Mesothelial cell of epicardium (in vitro differentiated cells): ENCODE data around the gene EPHA1. TPM values are rescaled to one million over a fixed set of nuclear protein-coding genes. Genes with fewer than 3 reads are reported as not detected.

ENCODE experiments used
- DNase-seq, 2 experiments: peaks; one replicate each; pipeline ENCODE4 v3.0.0; 2021; ENCODE audit warnings: low spot score in 2 of 2; ENCODE audit not compliant: unreplicated experiment in 2 of 2
- H3K27ac Mint-ChIP-seq: 2 replicates; pipeline ENCODE4 v1.8.0; 2021; ENCODE audit warnings: mixed read lengths
- H3K27me3 Mint-ChIP-seq: 2 replicates; pipeline ENCODE4 v1.8.0; 2021; ENCODE audit warnings: low read depth, mixed read lengths
- H3K36me3 Mint-ChIP-seq: 2 replicates; pipeline ENCODE4 v1.8.0; 2021; ENCODE audit warnings: mixed read lengths
- H3K4me1 Mint-ChIP-seq: 2 replicates; pipeline ENCODE4 v1.8.0; 2021; ENCODE audit warnings: mixed read lengths
- H3K4me3 Mint-ChIP-seq: 2 replicates; pipeline ENCODE4 v1.8.0; 2021; ENCODE audit warnings: mild to moderate bottlenecking, moderate library complexity, mixed read lengths
- H3K9me3 Mint-ChIP-seq: 2 replicates; pipeline ENCODE4 v1.8.0; 2021; ENCODE audit warnings: mixed read lengths
- total RNA-seq: library from RNA; stranded (reverse); gene quantifications from 3 replicates; pipeline ENCODE4 v1.2.1, GENCODE V29; 2021
- TF ChIP-seq, protein P1 (sequence below): fragments of 200-600 bp; sonication (generic); IDR thresholded peaks from one replicate; pipeline ENCODE4 v1.5.0; 2021; ENCODE audit warnings: antibody characterized with exemption; ENCODE audit not compliant: unreplicated experiment

EPHA1 gene
- total RNA-seq, 1 donor from 2014 or later, result 23.2 TPM

DNA sequence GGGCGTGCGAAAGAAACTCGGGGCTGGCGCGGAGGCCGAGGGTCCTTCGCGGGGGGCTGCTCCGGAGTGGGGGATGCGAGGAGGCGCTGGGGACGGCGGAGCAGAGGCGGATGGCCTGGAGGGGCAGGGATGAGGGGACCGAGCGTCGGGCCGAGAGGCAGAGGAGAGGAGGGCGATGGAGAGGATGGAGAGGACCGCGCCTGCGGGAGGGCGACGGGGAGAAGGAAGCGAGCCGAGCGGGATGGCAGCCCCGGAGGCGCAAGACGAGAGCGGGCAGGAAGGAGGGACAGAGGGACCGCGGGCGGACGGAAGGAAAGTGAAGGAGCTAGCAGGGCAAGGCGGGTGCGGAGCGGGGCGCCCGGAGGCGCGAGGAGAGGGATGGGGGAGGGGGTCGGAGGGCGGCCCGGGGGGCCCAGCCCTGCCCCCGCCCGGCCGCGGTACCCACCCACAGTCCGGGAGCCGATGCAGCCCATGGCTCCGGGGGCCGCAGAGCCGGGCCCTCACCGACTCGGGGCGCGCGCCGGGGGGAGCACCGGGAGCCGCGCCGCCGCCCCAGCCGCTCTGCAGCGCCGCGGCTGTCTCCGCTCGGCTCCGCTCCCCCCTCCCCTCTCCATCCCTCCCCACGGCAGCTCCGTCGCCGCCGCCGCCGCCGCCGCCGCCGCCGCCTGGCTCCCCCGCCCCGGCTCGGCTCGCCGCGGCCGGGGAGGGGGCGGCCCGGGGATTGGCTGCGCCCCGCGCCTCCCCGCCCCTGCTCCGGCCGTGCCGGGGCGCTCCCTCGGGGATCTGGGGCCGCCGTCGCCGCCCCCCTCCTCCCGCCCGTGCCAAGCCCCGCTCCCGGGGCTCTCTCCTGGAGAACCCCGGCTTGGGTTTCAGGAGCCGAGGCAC, 46.3 kb downstream of the EPHA1 start, which contains the start of gene FAM131B:
Gene FAM131B, minus strand, starts transcription at position 583 of the 885 bp plus-strand sequence. Its CDS starts 110 bp downstream, at position 473.
- Mint-ChIP-seq H3K36me3 (no peaks in the 10 kb centered on the region), H3K9me3 (no peaks in the 10 kb centered on the region), H3K4me1 (peaks cover 7% of the 10 kb centered on the region), H3K27ac (no peak within 1 kb of the TSS), H3K4me3 (peak within 1 kb of the TSS; percentile 78), H3K27me3 (peaks cover 79% of the 10 kb centered on the region)
- DNase-seq, result no peak
- TF ChIP-seq, protein P1, sequence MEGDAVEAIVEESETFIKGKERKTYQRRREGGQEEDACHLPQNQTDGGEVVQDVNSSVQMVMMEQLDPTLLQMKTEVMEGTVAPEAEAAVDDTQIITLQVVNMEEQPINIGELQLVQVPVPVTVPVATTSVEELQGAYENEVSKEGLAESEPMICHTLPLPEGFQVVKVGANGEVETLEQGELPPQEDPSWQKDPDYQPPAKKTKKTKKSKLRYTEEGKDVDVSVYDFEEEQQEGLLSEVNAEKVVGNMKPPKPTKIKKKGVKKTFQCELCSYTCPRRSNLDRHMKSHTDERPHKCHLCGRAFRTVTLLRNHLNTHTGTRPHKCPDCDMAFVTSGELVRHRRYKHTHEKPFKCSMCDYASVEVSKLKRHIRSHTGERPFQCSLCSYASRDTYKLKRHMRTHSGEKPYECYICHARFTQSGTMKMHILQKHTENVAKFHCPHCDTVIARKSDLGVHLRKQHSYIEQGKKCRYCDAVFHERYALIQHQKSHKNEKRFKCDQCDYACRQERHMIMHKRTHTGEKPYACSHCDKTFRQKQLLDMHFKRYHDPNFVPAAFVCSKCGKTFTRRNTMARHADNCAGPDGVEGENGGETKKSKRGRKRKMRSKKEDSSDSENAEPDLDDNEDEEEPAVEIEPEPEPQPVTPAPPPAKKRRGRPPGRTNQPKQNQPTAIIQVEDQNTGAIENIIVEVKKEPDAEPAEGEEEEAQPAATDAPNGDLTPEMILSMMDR, result no peak

DNA sequence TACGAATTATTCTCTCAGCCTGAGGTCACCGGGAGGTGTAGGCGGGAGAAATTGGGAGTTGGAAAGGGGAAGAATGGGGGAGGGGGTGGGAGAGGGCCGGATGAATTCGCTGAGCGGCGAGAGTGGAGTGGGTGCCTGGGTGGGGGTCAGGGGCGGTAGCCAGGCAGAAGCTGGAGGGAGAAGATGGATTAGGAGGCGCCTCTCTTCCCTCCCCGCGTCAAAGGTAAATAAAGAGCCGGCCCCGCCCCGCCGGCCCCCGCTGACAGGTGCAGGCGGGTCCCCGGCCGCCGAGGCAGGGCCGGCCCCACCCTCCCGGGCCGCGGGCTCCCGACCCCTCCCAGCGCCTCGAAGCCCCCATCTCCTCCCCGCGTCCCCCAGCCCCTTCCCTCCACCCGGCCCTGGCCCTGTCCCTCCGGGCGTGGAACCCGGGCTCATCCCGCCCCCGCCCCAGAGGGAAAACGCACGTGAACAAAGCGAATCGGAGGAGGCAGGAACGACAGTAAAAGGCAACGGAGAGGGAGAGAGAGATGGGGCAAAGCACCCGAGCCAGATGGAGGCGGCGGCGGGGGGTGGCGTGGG, 47.0 kb downstream of the EPHA1 start:
- no peaks in the 10 kb centered on the region for H3K36me3 Mint-ChIP-seq
- peaks cover 79% of the 10 kb centered on the region for H3K27me3 Mint-ChIP-seq
- no peak overlapping the region for H3K27ac Mint-ChIP-seq
- H3K4me3 Mint-ChIP-seq, result peak overlapping the region; percentile 78
- no peaks in the 10 kb centered on the region for H3K9me3 Mint-ChIP-seq
- H3K4me1 Mint-ChIP-seq, result peaks cover 7% of the 10 kb centered on the region
- TF ChIP-seq, protein P1, result no peak
- DNase-seq, result no peak

DNA sequence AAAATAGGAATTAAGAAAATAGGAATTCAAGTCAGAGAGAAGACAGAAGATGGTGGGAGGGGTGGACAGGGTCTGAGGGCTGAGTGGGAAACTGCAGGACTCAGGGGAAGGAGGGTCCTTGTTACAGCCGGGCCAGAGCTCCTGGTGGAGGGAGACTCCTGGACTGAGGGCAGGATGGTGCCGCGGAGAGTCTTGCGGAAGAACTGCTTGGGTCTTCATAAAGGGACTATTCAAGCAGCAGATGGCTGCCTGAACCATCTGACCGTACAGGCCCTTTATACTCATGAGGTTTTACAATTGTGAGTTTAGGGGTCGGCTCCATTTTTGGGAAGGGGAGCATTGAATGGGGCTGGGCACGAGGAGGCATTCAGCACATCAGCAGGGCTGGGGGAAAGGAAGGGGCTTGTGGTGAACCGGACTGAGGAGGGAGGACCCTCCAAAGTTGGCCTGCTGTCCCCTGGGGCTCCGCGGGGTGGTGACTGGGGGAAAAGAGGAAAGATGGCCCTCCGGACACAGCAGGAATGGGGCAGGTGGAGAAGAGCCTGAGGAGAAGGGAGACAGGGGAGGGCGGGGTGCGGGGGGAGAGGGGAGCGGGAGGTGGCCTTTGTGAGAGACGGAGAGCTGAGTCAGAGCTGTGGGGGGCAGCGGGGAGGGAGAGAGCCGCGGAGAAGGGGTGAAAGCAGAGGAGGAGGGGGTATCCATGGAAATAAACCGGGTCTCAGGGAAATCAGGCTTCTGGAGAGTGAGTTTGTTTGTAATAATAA, 47.7 kb downstream of the EPHA1 start:
- peaks cover 74% of the 10 kb centered on the region for H3K27me3 Mint-ChIP-seq
- H3K9me3 Mint-ChIP-seq, result no peaks in the 10 kb centered on the region
- peak overlapping the region; percentile 63 for H3K4me3 Mint-ChIP-seq
- no peak overlapping the region for H3K27ac Mint-ChIP-seq
- DNase-seq, result no peak
- peaks cover 7% of the 10 kb centered on the region for H3K4me1 Mint-ChIP-seq
- H3K36me3 Mint-ChIP-seq, result no peaks in the 10 kb centered on the region
- TF ChIP-seq, protein P1, result no peak

DNA sequence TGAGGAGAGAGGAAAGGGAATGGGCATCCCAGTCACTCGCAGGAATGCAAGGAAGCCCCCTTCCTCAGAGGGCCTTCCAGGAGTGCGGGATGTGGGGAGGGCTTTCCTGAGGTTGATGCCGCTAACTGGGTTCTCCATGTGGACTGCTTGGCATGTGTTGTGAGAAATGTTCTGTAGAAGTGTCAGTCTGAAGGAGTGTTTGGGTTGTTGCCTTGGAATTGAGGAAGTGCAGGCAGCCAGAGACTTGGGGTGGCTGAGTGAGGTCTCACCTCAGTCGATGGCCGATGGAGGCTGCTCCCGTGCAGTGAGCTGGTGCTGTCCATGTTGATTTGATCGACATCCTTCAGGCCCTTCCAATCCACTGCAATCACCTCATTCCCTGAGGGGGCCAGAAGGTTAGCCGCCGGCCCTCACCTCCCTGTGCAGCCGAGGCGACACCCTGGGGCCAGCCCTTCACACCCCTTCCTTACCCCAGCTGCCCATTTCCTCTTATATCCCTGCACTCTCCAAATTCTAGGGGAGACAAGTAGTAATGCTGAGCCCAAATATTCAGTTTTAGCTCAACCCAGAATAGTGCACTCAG, 48.8 kb downstream of the EPHA1 start:
- Mint-ChIP-seq H3K27me3 (peaks cover 66% of the 10 kb centered on the region), H3K9me3 (no peaks in the 10 kb centered on the region), H3K4me1 (peaks cover 7% of the 10 kb centered on the region), H3K36me3 (no peaks in the 10 kb centered on the region), H3K27ac (no peak overlapping the region), H3K4me3 (no peak overlapping the region)
- DNase-seq, result no peak
- TF ChIP-seq, protein P1, result no peak

DNA sequence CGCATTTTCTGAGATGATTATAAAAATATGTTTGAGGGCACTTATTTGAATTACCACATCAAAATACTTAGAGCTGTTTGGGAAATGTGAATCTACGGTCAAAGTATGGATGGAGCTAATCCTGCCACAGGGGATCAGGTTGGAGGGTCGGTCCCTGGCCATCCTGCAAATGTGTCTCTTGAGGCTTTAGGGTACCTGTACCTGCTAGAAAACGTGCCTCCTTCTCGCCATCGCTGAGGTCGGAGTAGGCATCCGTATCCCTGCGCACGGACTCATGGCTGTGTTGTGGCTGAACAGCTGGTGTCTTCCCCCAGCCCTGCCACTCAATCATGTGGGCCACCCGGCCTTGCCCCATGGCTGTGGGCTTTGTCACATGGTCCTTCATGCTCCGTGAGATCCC, 50.0 kb downstream of the EPHA1 start:
- no peaks in the 10 kb centered on the region for H3K36me3 Mint-ChIP-seq
- no peak overlapping the region for H3K27ac Mint-ChIP-seq
- DNase-seq, result no peak
- no peaks in the 10 kb centered on the region for H3K9me3 Mint-ChIP-seq
- H3K4me1 Mint-ChIP-seq, result peaks cover 7% of the 10 kb centered on the region
- TF ChIP-seq, protein P1, result no peak
- peaks cover 55% of the 10 kb centered on the region for H3K27me3 Mint-ChIP-seq
- H3K4me3 Mint-ChIP-seq, result no peak overlapping the region
